Smooth muscle cell (in vitro differentiated cells): ENCODE measurements around the gene TMEM51. TPM values are rescaled to one million over a fixed set of nuclear protein-coding genes. Genes with fewer than 3 reads are reported as not detected.

Experiments
- DNase-seq: peaks from one replicate; lab custom pipeline; 2025; ENCODE audit not compliant: unreplicated experiment; lab: John Stamatoyannopoulos, UW
- H2AFZ ChIP-seq: fragments of 200-600 bp; sonication (generic); 2 replicates; pipeline ENCODE4 v1.6.0; 2016; ENCODE audit warnings: antibody characterized with exemption, low read depth, mild to moderate bottlenecking
- H3F3A ChIP-seq: fragments of 200-600 bp; sonication (generic); 2 replicates; pipeline ENCODE4 v1.6.0; 2017; ENCODE audit warnings: antibody characterized with exemption, low read depth
- H3K27ac ChIP-seq: fragments of 200-600 bp; sonication (generic); 2 replicates; pipeline ENCODE4 v1.5.1; 2016; ENCODE audit warnings: low read depth, mild to moderate bottlenecking
- H3K27me3 ChIP-seq: fragments of 200-600 bp; sonication (generic); 2 replicates; pipeline ENCODE4 v1.6.1; 2016; ENCODE audit warnings: low read depth, mild to moderate bottlenecking
- H3K36me3 ChIP-seq: fragments of 200-600 bp; sonication (generic); 2 replicates; pipeline ENCODE4 v1.5.1; 2016; ENCODE audit warnings: low read depth
- H3K4me1 ChIP-seq: fragments of 200-600 bp; sonication (generic); 2 replicates; pipeline ENCODE4 v1.5.1; 2016; ENCODE audit warnings: low read depth
- H3K4me2 ChIP-seq: fragments of 200-600 bp; sonication (generic); 2 replicates; pipeline ENCODE4 v1.6.0; 2016; ENCODE audit warnings: mild to moderate bottlenecking
- H3K4me3 ChIP-seq: fragments of 200-600 bp; sonication (generic); 2 replicates; pipeline ENCODE4 v1.5.1; 2016; ENCODE audit warnings: mild to moderate bottlenecking
- H3K79me2 ChIP-seq: fragments of 200-600 bp; sonication (generic); 2 replicates; pipeline ENCODE4 v1.6.0; 2016; ENCODE audit warnings: low read depth, mild to moderate bottlenecking
- H3K9ac ChIP-seq: fragments of 200-600 bp; sonication (generic); 2 replicates; pipeline ENCODE4 v1.6.0; 2016; ENCODE audit warnings: low read depth
- H3K9me3 ChIP-seq: fragments of 200-600 bp; sonication (generic); replicated peaks from 2 replicates; pipeline ENCODE4 v1.5.1; 2016; ENCODE audit warnings: low read depth
- H4K20me1 ChIP-seq: fragments of 200-600 bp; sonication (generic); 2 replicates; pipeline ENCODE4 v1.6.0; 2016; ENCODE audit warnings: low read depth
- CTCF ChIP-seq: fragments of 200-600 bp; sonication (generic); IDR thresholded peaks from 2 replicates; pipeline ENCODE4 v1.5.1; 2017; ENCODE audit warnings: borderline replicate concordance, mild to moderate bottlenecking, antibody characterized with exemption; ENCODE audit not compliant: insufficient read depth, poor library complexity, severe bottlenecking
- WGBS: methylation state at CpG from one replicate; pipeline ENCODE4 v1.1.7; 2016; ENCODE audit warnings: low lambda C conversion rate; 5-methylcytosine and 5-hydroxymethylcytosine counted together
- polyA plus RNA-seq: library from polyadenylated mRNA; unstranded; fragments of >200 nt; fragmentation: Nextera tagmentation; extraction: Ambion mirVana; gene quantifications from 2 replicates; pipeline ENCODE4 v1.2.1, GENCODE V29; 2016
- total RNA-seq: library from RNA; depleted of rRNA; stranded (reverse); fragments of >200 nt; gene quantifications from 2 replicates; pipeline ENCODE4 v1.2.3, GENCODE V29; 2014

Gene TMEM51
- total and polyA plus RNA-seq, 2 experiments from 2014 or later, result 9.8 to 10.4 TPM

- Histone ChIP-seq H3K4me1 (no peaks in the 10 kb centered on the region), H3K9ac (no peak overlapping the region), H3K36me3 (no peaks in the 10 kb centered on the region), H3K79me2 (no peaks in the 10 kb centered on the region), H2AFZ (no peak overlapping the region), H3K4me2 (no peak overlapping the region), H3F3A (no peaks in the 10 kb centered on the region), H3K9me3 (no peaks in the 10 kb centered on the region), H3K4me3 (no peak overlapping the region), H3K27me3 (peaks cover 5% of the 10 kb centered on the region), H3K27ac (no peak overlapping the region), H4K20me1 (no peaks in the 10 kb centered on the region)
- no peak for DNase-seq
- 39% methylated on average over 7 of the region's 7 CpGs for WGBS
- TF ChIP-seq CTCF, result no peak
These were observed 46.9 kb upstream of the TMEM51 start for GRCh38 chr1:15106608-15107007.

- no peak overlapping the region for H3K27ac ChIP-seq
- no peak for DNase-seq
- no peak overlapping the region for H2AFZ ChIP-seq
- no peaks in the 10 kb centered on the region for H3K27me3 ChIP-seq
- no peak overlapping the region for H3K4me3 ChIP-seq
- 82% methylated on average over 1 of the region's 1 CpG for WGBS
- H3F3A ChIP-seq, result no peaks in the 10 kb centered on the region
- H3K4me2 ChIP-seq, result no peak overlapping the region
- H3K36me3 ChIP-seq, result no peaks in the 10 kb centered on the region
- no peaks in the 10 kb centered on the region for H3K4me1 ChIP-seq
- H3K9ac ChIP-seq, result no peak overlapping the region
- no peak for TF ChIP-seq CTCF
- H3K9me3 ChIP-seq, result no peaks in the 10 kb centered on the region
- no peaks in the 10 kb centered on the region for H3K79me2 ChIP-seq
- no peaks in the 10 kb centered on the region for H4K20me1 ChIP-seq
These were observed 46.4 kb upstream of the TMEM51 start for GRCh38 chr1:15107058-15107687.

- WGBS, result 50% methylated on average over 4 of the region's 4 CpGs
These were observed 45.6 kb upstream of the TMEM51 start for GRCh38 chr1:15107911-15108310.

More at GRCh38 chr1:15107911-15108310, 45.6 kb upstream of the TMEM51 start:
- DNase-seq, result no peak
- Histone ChIP-seq H3F3A (no peaks in the 10 kb centered on the region), H4K20me1 (no peaks in the 10 kb centered on the region), H2AFZ (no peak overlapping the region), H3K79me2 (no peaks in the 10 kb centered on the region), H3K4me2 (no peak overlapping the region), H3K27ac (no peak overlapping the region), H3K9ac (no peak overlapping the region), H3K4me1 (no peaks in the 10 kb centered on the region), H3K4me3 (no peak overlapping the region), H3K27me3 (no peaks in the 10 kb centered on the region), H3K9me3 (no peaks in the 10 kb centered on the region), H3K36me3 (no peaks in the 10 kb centered on the region)
- no peak for TF ChIP-seq CTCF
